Pons (tissue), 1 donor: ENCODE results near the gene GPR18.

Experiments used
- DNase-seq: peaks from one replicate; pipeline ENCODE4 v3.0.0-alpha.2; 2016; ENCODE audit warnings: low spot score

Gene GPR18

DNA sequence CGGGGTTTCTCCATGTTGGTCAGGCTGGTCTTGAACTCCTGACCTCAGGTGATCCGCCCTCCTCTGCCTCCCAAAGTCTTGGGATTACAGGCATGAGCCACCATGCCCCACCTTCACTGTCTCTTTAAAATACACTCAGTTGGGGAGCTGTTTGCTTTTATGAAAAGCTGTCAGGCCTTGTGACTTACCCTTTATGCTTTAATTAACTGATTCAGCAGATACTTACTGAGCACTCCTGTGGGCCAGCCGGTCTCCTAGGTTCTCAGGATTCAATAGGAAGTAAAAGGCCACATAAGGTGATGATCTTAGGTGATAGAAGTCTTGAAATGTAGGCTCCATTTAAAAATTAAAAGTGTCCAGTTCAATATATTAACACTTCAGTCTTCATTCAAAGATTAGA, 50.0 kb downstream of the GPR18 start:
- DNase-seq, result no peak

- DNase-seq, result no peak
Observed at GRCh38 chr13:99207511-99207910, 50.7 kb downstream of the GPR18 start.

DNA sequence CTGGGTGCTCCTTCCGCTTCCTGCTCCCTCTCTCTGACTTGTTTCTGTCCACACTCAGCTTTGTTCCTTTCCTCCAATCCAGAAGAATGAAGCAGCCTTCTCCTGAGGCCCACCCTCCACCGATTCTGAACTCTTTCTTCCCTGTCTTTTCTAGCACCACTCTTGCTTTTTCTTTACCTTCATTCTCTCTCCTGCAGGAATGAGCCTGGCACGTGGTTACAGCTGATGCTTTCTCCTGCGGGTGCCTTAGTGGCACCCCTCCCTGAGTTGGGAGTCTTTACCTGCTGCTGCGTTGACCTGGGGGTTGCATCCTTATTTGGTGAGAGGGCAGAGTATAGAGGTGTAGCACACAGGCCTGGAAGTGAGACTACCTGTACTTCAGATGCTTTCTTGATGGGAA, 51.3 kb downstream of the GPR18 start:
- no peak for DNase-seq

DNA sequence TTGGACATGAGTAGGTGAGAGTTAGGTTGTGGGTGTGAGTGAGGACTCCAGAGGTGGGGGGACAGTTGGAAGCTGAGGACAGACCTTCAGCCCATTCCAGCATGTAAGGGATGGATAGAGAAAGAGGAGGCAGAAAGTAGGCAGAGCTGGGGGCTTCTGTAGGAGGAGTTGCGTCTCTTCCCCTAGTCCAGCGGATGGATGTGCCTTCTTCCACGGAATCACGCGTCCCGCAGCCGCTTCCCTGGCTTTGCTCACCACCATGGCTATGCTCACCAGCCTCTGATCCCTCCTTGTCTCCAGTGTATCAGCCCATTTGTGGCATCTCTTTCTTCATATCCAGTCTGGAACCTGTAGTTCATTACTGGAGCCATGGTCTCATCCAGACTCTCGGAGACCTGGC, 52.0 kb downstream of the GPR18 start:
- DNase-seq, result no peak

DNA sequence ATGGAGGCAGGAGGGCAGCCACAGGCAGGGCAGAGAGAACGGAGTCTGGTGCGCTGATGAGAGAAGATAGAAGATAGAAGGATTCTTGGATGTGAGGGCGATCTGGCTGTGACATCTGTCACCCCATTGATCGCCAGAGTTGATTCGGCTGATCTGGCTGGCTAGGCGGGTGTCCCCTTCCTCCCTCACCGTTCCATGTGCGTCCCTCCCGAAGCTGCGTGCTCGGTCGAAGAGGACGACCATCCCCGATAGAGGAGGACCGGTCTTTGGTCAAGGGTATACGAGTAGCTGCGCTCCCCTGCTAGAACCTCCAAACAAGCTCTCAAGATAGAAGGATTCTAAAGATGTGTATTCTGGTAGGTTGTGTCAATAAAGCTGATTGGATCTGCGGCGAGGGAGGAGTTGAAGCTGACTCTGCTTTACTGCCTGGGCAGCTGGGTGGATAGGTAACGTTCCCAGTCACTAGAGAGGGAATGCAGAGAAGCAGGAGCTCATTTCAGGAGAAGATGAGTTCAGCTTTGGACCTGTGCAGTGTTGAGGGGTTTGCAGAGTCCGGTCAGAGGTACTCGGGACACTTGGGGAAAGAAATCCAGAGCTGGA, 52.5 kb downstream of the GPR18 start:
- no peak for DNase-seq
